DOHH2 (cell line): ENCODE results near the gene PI16.

Experiments used
- H3F3A ChIP-seq: fragments of 200-600 bp; sonication (generic), shearing (Covaris generic); 2 replicates; pipeline ENCODE4 v1.6.0; 2016; ENCODE audit warnings: antibody characterized with exemption, mild to moderate bottlenecking; ENCODE audit not compliant: control insufficient read depth, insufficient read depth
- H3K27ac ChIP-seq: fragments of 200-600 bp; sonication (generic); 2 replicates; pipeline ENCODE4 v1.5.1; 2014; ENCODE audit warnings: low read depth, mild to moderate bottlenecking, low read length, moderate library complexity
- H3K27me3 ChIP-seq: fragments of 200-600 bp; sonication (generic); 2 replicates; pipeline ENCODE4 v1.6.1; 2014; ENCODE audit warnings: mild to moderate bottlenecking, low read length, mixed read lengths; ENCODE audit not compliant: control insufficient read depth
- H3K36me3 ChIP-seq: fragments of 200-600 bp; sonication (generic); 2 replicates; pipeline ENCODE4 v1.6.1; 2014; ENCODE audit warnings: mild to moderate bottlenecking, low read length, moderate library complexity, mixed read lengths; ENCODE audit not compliant: control insufficient read depth
- H3K4me1 ChIP-seq: fragments of 200-600 bp; sonication (generic); 2 replicates; pipeline ENCODE4 v1.6.1; 2014; ENCODE audit warnings: mild to moderate bottlenecking, low read length, mixed read lengths; ENCODE audit not compliant: control insufficient read depth
- H3K4me2 ChIP-seq: fragments of 200-600 bp; sonication (generic); 2 replicates; pipeline ENCODE4 v1.6.0; 2014; ENCODE audit warnings: mild to moderate bottlenecking, low read length, moderate library complexity
- H3K4me3 ChIP-seq: fragments of 200-600 bp; sonication (generic); 2 replicates; pipeline ENCODE4 v1.5.1; 2014; ENCODE audit warnings: mild to moderate bottlenecking, low read length, mixed read lengths
- H3K79me2 ChIP-seq: fragments of 200-600 bp; sonication (generic); 2 replicates; pipeline ENCODE4 v1.6.1; 2014; ENCODE audit warnings: mild to moderate bottlenecking, low read length, mixed read lengths; ENCODE audit not compliant: control insufficient read depth
- H3K9me2 ChIP-seq: fragments of 200-600 bp; sonication (generic); replicated peaks from 2 replicates; pipeline ENCODE4 v1.6.1; 2014; ENCODE audit warnings: mild to moderate bottlenecking, low read length, mixed read lengths; ENCODE audit not compliant: control insufficient read depth
- H3K9me3 ChIP-seq: fragments of 200-600 bp; sonication (generic); 2 replicates; pipeline ENCODE4 v1.6.1; 2014; ENCODE audit warnings: antibody characterized with exemption, low read length, mixed read lengths; ENCODE audit not compliant: control insufficient read depth, insufficient read depth
- H4K20me1 ChIP-seq: fragments of 200-600 bp; sonication (generic); 2 replicates; pipeline ENCODE4 v1.6.0; 2014; ENCODE audit warnings: low read depth, mild to moderate bottlenecking, antibody characterized with exemption, low read length, moderate library complexity; ENCODE audit not compliant: control insufficient read depth, insufficient read depth
- EZH2phosphoT487 ChIP-seq: fragments of 200-600 bp; sonication (generic); IDR thresholded peaks from 2 replicates; pipeline ENCODE4 v1.6.1; 2017; ENCODE audit warnings: borderline replicate concordance, mild to moderate bottlenecking, antibody characterized with exemption, low read length, moderate library complexity, mixed read lengths
- TF ChIP-seq, protein P1 (sequence below): fragments of 200-600 bp; sonication (generic); IDR thresholded peaks from one replicate; pipeline ENCODE4 v1.5.1; 2014; ENCODE audit warnings: antibody characterized with exemption, mild to moderate bottlenecking, low read depth, low read length; ENCODE audit not compliant: poor library complexity, severe bottlenecking

The PI16 gene

DNA sequence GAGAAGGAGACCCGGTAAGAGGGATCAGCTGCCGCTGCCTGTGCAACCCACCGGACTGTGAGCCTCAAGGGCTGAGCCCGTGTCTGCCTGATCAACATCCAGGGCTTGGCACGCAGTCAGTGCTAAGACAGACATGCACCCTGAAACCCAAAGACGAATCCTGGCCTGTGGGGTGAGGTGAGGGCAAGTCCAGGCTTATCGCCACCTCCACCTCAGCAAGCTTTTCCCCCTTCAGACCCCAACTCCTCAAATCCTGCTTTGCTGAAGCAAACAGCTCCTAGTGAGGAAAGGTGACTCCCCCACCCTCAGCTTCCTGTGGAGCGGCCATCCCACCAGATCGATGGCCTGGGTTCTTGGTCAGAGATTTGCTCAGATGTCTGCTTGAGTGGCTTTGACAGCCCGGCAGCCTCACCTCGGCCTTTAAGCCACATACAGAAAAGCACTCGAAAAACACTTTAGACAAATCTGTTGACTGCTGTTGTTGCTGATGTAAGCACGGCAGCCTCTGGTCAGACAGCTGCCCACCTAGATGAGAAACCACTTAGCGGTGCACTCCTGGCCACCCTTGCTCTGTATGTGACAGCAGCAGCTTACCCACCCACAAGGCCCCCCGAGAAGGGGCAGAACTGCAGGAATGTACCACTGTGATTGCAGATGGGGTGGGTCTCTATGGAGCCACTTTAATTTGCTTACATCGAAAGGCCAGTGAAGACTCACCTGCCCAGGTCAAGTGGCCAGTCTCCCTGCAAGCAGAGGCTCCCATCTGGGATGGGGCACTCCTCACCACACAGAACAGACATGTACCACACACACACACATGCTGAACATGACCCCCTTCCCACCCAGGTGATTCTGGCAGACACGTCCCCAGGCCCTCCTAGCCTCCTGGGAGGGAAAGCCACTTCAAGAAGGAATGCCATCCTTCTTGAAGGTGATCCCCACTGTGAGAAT lies 16.6 kb downstream of the PI16 start:
- H3K4me3 ChIP-seq, result no peak overlapping the region
- H3K27me3 ChIP-seq, result no peaks in the 10 kb centered on the region
- no peaks in the 10 kb centered on the region for H3K9me2 ChIP-seq
- no peaks in the 10 kb centered on the region for H3K79me2 ChIP-seq
- no peak overlapping the region for H3K27ac ChIP-seq
- no peaks in the 10 kb centered on the region for H4K20me1 ChIP-seq
- H3K9me3 ChIP-seq, result no peaks in the 10 kb centered on the region
- no peaks in the 10 kb centered on the region for H3K4me1 ChIP-seq
- TF ChIP-seq, protein P1, sequence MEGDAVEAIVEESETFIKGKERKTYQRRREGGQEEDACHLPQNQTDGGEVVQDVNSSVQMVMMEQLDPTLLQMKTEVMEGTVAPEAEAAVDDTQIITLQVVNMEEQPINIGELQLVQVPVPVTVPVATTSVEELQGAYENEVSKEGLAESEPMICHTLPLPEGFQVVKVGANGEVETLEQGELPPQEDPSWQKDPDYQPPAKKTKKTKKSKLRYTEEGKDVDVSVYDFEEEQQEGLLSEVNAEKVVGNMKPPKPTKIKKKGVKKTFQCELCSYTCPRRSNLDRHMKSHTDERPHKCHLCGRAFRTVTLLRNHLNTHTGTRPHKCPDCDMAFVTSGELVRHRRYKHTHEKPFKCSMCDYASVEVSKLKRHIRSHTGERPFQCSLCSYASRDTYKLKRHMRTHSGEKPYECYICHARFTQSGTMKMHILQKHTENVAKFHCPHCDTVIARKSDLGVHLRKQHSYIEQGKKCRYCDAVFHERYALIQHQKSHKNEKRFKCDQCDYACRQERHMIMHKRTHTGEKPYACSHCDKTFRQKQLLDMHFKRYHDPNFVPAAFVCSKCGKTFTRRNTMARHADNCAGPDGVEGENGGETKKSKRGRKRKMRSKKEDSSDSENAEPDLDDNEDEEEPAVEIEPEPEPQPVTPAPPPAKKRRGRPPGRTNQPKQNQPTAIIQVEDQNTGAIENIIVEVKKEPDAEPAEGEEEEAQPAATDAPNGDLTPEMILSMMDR, result no peak
- no peak for TF ChIP-seq EZH2phosphoT487
- no peak overlapping the region for H3K4me2 ChIP-seq
- peaks cover 89% of the 10 kb centered on the region for H3K36me3 ChIP-seq
- no peaks in the 10 kb centered on the region for H3F3A ChIP-seq

GRCh38 chr6:36971921-36972673 lies 17.6 kb downstream of the PI16 start:
- Histone ChIP-seq H3K4me2 (no peak overlapping the region), H3K27ac (no peak overlapping the region), H3K9me3 (no peaks in the 10 kb centered on the region), H3K9me2 (no peaks in the 10 kb centered on the region), H3K4me1 (no peaks in the 10 kb centered on the region), H3K27me3 (no peaks in the 10 kb centered on the region), H3K4me3 (no peak overlapping the region), H3K79me2 (no peaks in the 10 kb centered on the region), H3K36me3 (peaks cover 98% of the 10 kb centered on the region), H4K20me1 (no peaks in the 10 kb centered on the region), H3F3A (no peaks in the 10 kb centered on the region)
- TF ChIP-seq EZH2phosphoT487, result no peak
- TF ChIP-seq, protein P1, result no peak

- H3K4me1 ChIP-seq, result no peaks in the 10 kb centered on the region
- H3K9me2 ChIP-seq, result no peaks in the 10 kb centered on the region
- H3K79me2 ChIP-seq, result no peaks in the 10 kb centered on the region
- H3K4me2 ChIP-seq, result no peak overlapping the region
- no peak overlapping the region for H3K27ac ChIP-seq
- H3F3A ChIP-seq, result no peaks in the 10 kb centered on the region
- no peaks in the 10 kb centered on the region for H3K9me3 ChIP-seq
- no peaks in the 10 kb centered on the region for H3K27me3 ChIP-seq
- peaks cover 98% of the 10 kb centered on the region for H3K36me3 ChIP-seq
- H3K4me3 ChIP-seq, result no peak overlapping the region
- no peak for TF ChIP-seq EZH2phosphoT487
- no peaks in the 10 kb centered on the region for H4K20me1 ChIP-seq
Observed at GRCh38 chr6:36973190-36973589, 18.7 kb downstream of the PI16 start.

GRCh38 chr6:36973647-36974046 lies 19.1 kb downstream of the PI16 start:
- H3K27ac ChIP-seq, result no peak overlapping the region
- H3K4me3 ChIP-seq, result no peak overlapping the region
- no peaks in the 10 kb centered on the region for H4K20me1 ChIP-seq
- no peaks in the 10 kb centered on the region for H3K79me2 ChIP-seq
- TF ChIP-seq, protein P1, result no peak
- no peak for TF ChIP-seq EZH2phosphoT487
- H3K9me3 ChIP-seq, result no peaks in the 10 kb centered on the region
- no peaks in the 10 kb centered on the region for H3F3A ChIP-seq
- H3K36me3 ChIP-seq, result peaks cover 98% of the 10 kb centered on the region
- no peaks in the 10 kb centered on the region for H3K9me2 ChIP-seq
- no peaks in the 10 kb centered on the region for H3K4me1 ChIP-seq
- H3K4me2 ChIP-seq, result no peak overlapping the region
- H3K27me3 ChIP-seq, result no peaks in the 10 kb centered on the region
